ENCODE results near the gene SRRM1.

SRRM1 gene, protein sequence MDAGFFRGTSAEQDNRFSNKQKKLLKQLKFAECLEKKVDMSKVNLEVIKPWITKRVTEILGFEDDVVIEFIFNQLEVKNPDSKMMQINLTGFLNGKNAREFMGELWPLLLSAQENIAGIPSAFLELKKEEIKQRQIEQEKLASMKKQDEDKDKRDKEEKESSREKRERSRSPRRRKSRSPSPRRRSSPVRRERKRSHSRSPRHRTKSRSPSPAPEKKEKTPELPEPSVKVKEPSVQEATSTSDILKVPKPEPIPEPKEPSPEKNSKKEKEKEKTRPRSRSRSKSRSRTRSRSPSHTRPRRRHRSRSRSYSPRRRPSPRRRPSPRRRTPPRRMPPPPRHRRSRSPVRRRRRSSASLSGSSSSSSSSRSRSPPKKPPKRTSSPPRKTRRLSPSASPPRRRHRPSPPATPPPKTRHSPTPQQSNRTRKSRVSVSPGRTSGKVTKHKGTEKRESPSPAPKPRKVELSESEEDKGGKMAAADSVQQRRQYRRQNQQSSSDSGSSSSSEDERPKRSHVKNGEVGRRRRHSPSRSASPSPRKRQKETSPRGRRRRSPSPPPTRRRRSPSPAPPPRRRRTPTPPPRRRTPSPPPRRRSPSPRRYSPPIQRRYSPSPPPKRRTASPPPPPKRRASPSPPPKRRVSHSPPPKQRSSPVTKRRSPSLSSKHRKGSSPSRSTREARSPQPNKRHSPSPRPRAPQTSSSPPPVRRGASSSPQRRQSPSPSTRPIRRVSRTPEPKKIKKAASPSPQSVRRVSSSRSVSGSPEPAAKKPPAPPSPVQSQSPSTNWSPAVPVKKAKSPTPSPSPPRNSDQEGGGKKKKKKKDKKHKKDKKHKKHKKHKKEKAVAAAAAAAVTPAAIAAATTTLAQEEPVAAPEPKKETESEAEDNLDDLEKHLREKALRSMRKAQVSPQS

DNA sequence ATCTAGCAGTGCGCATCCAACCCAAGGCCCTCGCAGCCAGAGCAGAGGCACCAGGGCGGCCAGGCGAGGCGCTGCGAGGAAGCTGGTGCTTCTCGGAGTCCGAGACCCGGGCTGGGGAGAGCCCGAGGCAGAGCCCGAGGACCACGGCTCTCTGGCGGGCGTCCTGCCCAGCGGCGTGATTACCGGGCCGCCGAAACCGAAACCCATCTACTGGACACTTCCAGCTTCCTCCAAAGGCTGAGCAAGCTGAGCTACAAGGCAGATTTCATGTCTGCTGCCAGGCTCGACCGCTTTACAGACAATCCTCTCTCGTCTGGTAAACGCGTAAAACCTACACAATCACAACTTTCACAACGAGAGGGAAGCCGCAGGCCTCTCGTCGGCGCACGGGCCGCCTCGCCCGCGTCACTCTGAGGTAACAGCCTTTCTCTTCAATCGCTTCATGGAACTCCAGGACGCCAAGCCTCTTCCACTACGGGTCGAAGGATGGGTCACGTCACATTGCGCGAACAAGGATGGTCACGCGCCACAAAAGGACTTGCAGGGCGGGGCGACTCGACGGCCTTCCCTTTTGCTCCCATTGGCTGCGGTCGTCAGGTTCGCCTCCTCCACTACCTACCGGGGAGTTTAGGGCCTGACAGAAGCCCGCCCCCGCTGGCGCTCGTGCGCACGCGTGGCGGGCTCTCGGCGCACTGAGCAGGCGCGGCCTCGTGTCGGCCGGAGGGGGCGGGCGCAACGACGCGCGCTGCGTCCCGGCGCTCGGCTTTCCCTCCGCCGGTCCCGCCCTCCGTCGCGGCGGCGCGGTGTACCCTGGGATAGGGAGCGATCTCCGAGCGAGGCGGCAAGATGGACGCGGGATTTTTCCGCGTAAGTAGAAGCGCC is at the start of gene SRRM1:
SRRM1 (plus strand) TSS at position 822 of the 882 bp plus-strand sequence; CDS start at position 847, 25 bp downstream.
- DNase-seq (ENCODE audit: low spot score): peak; percentile 100

DNA sequence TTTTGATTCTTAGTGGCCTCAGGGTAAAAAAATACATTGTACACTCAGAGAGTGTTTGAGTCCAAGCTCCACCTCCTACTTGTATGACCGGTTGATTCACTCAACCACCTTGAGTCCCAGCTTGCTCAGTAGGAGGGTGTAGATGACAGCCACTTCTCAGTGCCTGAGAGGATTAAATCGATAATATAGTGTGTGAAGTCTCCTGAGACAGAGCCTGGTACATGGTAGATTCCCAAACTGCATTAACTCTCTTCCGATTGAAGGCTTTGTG is 48.8 kb upstream of the SRRM1 start:
- no peak for DNase-seq (ENCODE audit: low spot score)

DNA sequence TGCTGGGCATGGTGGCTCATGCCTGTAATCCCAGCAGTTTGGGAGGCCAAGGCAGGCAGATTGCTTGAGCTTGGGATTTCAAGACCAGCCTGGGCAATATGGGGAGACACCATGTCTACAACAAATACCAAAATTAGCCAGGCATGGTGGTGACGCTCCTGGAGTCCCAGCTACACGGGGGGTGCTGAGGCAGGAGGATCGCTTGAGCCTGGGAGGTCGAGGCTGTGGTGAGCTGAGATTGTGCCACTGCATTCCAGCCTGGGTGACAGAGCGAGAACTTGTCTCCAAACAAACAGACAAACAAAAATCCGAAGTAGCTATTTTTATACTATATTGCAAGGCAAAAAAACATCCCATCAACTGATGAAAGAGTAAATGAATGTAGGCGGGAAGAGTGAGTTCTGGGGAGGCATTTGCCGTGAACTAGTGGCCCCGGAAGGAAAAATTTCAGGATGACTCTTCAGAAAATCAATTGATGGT is 46.7 kb upstream of the SRRM1 start:
- no peak for DNase-seq (ENCODE audit: low spot score)

DNA sequence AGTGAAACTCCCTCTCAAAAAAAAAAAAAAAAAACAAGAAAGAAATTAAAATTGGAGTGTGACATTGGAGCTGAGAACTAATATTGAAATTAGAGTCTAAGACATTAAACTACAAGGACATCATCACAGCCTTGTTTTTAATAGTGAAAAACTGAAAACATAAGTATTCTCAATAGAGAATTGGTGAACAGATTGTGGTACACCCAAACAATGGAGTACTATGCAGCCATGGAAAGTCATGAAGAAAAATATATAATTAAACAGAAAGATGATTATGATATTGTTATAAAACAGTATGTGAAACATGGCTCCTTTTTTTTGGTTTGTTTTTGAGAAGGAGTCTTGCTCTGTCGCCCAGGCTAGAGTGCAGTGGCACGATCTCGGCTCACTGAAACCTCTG is 43.8 kb upstream of the SRRM1 start:
- DNase-seq (ENCODE audit: low spot score): no peak

- DNase-seq (ENCODE audit: low spot score): no peak
These were observed 42.6 kb upstream of the SRRM1 start for GRCh38 chr1:24600551-24600950.

- no peak for DNase-seq (ENCODE audit: low spot score)
These were observed 37.4 kb upstream of the SRRM1 start for GRCh38 chr1:24605534-24606295.

DNA sequence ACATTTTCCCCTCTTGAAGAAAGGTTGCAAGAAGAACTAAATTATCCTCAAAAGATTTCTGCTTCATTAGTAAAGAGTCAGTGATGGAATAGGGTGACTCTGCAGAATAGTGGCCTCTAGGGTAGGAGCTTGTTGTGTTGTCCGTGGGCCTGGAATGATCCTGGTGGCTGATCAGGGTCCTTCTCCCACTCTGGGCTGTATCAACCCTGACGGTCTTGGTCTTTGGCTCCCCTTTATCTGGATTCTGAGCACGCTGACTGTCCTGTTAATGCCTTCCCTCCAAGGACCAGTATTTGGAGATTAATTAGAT is 36.9 kb upstream of the SRRM1 start:
- no peak for DNase-seq (ENCODE audit: low spot score)

GRCh38 chr1:24606621-24607020 is 36.5 kb upstream of the SRRM1 start:
- DNase-seq (ENCODE audit: low spot score): no peak

DNA sequence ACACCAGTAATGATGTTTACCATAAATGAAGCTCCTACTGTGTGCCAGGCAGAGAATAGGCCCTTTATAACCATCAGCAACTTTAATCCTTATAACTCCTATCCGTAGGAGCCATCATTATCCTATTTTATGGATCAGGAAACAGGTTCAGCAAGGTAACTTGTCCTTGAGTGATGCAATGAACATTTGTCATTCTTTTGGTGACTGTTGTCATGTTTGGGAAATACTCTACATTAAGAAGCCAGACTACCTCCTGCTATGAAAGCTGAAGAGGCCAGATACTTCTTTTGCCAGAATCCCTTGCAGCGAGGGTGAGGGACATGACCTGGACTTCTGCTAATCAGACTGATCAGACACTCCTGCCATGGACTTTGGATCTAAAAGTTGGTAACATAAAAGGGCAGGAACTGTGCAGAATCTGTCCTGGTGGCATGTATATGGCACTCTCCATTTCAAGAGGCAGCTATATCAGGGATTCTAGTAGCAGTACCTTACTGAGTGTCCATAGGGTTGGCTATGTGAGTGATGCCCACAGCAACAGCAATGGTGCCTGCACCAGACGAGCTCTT is 33.1 kb upstream of the SRRM1 start:
- DNase-seq (ENCODE audit: low spot score): no peak

DNA sequence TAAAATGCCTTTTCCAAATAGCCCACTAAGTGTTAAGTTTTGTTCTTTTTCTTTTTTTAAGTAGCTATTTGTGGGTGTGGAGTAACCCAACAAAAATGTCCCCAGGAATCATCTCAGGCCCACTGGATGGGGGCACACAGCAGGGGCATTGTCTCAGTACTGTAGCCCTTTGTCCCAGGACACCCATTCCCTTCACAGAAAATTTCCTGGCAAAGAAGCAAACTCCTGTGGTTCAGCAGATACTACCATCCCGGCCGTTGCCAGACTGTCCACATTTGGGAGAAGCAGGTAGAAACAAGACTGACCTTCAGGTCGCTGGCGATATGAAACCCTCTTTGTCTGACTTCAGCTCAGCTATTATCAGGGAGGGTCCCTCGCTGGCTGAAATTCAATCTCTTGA is 23.7 kb upstream of the SRRM1 start:
- DNase-seq (ENCODE audit: low spot score): peak; percentile 85

DNA sequence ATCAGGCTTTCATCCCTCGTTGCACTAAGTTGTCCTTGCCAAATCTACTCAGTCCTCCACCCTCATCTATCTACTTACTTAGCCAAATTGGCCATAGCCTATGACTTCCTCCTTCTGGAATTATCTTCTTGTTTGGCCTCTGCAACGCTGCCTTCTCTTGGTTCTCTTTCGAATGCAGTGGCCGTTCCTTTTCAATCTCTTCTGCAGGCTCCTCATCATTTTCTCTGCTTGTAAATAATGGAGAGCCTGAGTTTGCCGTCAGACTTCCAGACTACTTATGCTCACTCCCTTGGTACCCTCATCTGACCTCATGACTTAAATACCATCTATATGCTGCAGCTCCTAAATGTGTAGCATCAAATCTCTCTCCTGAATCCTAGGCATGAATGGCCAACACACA is 22.4 kb upstream of the SRRM1 start:
- no peak for DNase-seq (ENCODE audit: low spot score)

GRCh38 chr1:24621121-24621520 is 22.0 kb upstream of the SRRM1 start:
- DNase-seq (ENCODE audit: low spot score): no peak

DNA sequence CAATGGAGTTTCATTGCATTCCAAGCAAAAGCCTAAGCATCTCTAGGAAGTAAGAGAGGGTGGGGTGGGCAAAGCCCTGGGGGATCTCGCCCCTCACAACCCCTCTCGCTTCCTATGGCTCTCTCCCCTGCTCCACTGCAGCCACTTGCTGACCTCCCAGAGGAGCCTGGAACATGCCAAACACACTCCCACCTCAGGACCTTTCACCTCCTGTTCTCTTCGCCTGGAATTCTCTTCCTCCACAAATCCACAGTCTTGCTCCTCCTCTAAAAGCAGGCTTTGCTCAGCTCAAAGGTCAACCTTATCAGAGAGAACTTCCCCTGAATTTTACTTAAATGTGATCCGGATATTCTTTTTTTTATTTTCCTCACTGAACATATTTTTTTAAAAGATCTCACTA is 20.9 kb upstream of the SRRM1 start:
- DNase-seq (ENCODE audit: low spot score): no peak

DNA sequence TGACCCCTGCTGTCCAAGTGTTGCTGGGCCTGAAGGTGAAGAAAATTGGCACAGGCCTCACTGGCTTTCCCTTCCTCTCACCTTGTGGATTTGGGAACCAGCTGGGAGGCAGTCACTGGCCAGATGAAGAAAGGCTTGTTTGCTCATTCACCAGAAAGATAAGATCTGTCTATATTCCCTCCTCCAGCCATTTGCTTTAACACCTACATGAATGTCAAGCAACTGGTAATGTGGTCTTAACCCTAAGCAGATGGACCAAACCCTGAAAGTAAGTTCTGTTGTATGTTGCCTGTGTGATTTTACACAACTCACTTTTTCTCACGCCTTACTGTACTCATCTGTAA is 10.3 kb upstream of the SRRM1 start:
- no peak for DNase-seq (ENCODE audit: low spot score)

- peak; percentile 84 for DNase-seq (ENCODE audit: low spot score)
These were observed 7.8 kb upstream of the SRRM1 start for GRCh38 chr1:24635195-24635843.

DNA sequence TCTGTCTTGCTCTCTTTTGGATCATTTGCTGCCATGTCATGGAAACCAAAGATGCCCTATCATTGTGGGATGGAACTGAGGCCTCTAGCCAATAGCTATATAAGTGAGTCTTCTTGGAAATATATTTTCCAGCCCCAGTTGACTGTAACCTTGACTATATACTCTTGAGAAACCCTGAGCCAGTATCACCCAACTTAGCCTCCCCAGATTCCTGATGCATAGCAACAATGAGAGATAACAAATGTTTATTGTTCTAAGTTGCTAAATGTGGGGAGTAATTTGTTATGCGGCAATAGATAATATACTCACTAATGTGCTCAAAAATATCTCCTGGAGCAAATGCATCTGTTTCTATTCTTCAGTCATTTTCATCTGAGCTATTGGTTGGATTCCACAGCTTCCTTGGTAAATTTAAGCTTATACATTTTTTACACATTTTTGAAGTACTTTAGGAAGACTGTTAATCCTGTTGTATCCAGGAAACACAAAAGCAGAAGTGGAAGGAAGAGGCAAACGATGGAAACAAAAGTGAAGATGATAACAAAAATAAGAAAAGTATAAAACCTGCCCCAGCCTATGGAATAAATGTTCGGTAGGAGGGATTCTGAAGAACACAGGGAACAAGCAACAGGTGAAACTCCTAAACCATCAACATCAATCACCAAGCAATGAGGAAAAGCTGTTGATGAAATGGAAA is 6.3 kb upstream of the SRRM1 start:
- no peak for DNase-seq (ENCODE audit: low spot score)

DNA sequence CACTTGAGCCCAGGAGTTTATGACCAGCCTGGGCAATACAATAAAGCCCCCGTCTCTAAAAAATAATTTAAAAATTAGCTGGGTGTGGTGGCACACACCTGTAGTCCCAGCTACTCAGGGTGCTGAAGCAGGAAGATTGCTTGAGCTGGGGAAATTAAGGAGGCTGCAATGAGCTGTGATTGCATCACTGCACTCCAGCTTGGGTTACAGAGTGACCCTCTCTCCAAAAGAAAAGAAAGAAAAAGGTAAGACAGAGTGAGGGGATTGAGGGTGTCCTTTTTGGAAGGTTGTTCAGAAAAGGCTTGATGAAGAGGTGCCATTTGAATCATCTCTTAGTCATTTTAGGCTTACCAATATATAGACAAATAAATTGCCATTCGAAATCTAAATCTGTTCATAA is 4.0 kb upstream of the SRRM1 start:
- no peak for DNase-seq (ENCODE audit: low spot score)

DNA sequence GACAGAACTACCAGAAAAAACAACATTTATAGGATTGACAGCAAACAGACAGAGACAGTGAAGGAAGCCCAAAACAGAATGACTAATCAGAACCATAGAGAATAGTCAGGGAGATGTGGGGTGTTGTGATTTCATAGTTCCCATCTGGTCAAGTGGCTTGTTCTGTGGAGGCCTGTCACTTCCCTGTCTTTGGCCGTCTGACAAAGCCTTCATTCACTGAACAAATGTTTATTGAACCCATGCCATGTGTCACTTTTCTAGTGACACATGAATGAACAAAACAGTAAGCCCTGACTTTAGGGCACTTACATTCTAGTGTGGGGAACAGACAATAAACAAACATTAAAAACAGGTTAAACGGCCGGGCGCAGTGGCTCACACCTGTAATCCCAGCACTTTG is 3.2 kb upstream of the SRRM1 start:
- DNase-seq (ENCODE audit: low spot score): peak; percentile 81

DNA sequence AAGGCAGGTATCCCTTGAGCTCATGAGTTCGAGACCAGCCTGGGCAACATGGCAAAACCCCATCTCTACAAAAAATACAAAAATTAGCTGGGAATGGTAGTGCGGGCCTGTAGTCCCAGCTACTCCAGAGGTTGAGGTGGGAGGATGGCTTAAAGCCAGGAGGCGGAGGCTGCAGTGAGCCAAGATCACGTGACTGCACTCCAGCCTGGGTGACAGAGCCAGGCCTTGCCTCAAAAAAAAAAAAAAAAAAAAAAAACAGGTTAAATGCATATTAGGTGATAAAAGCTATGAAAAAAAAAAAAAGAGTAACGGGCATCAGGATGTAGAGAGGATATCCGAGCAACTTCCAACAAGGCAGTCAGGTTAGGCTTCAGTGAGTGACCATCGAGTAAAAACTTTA is 2.8 kb upstream of the SRRM1 start:
- DNase-seq (ENCODE audit: low spot score): no peak

GRCh38 chr1:24641646-24642151 is 1.4 kb upstream of the SRRM1 start:
- peak; percentile 11 for DNase-seq (ENCODE audit: low spot score)
